Measurements from ENCODE around the gene MRPS18A.

MRPS18A gene

DNA sequence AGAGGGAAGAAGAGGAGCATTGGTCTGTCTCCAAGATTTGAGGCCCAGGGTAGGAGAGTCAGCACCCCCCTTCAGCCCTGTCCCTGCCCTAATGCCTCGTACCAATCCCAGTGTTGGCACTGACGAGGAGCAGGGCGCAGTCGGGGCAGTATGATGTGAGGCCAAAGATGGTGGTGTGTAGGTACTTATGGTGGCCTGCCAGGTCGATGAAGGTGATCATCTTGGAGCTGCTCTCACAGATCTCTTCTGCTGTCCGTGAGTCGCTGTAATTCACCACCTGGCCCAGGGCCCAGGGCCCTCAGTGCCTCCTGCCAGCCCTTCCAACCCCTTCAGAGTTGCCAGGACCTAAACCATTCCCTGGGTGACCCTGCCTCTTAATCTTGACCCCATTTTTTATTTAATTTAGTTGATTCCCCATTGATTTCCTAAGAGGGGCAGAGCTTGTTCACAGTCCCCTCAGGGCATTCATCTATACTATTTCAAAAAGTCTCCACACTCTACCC lies 62.8 kb downstream of the MRPS18A start:
- peaks cover 60 to 81% of the 10 kb centered on the region in 2 donors for H3K36me3 ChIP-seq (replicated peaks in 1 of 2; ENCODE audit: control insufficient read depth in 2 of 2, insufficient read depth in 2 of 2, low read length in 2 of 2)
- H3K4me3 ChIP-seq (ENCODE audit: low read length in 2 of 2) = peak overlapping the region in 1 of 2 donors; percentile 29
- peaks cover 7% of the 10 kb centered on the region for H3K79me1 ChIP-seq (ENCODE audit: low read depth, low read length)
- no peak overlapping the region for H4K8ac ChIP-seq (ENCODE audit: low read depth, low read length)
- no peak overlapping the region for H2AK5ac ChIP-seq (ENCODE audit: low read depth, low read length)
- H3K27me3 ChIP-seq (ENCODE audit: control insufficient read depth in 3 of 3, insufficient read depth in 3 of 3, low read depth in 1 of 3, low read length in 3 of 3) = no peaks in the 10 kb centered on the region
- no peak overlapping the region for H2BK12ac ChIP-seq (ENCODE audit: low read length)
- H3K4me2 ChIP-seq (ENCODE audit: insufficient read depth, low read length, poor library complexity, severe bottlenecking) = no peak overlapping the region
- H3K18ac ChIP-seq (ENCODE audit: low read length) = no peak overlapping the region
- no peak overlapping the region for H4K91ac ChIP-seq (ENCODE audit: low read depth, low read length, poor library complexity)
- no peak overlapping the region for H2AFZ ChIP-seq (ENCODE audit: low read length)
- peaks cover 2 to 5% of the 10 kb centered on the region in 2 donors for H3K4me1 ChIP-seq (ENCODE audit: control insufficient read depth in 2 of 2, insufficient read depth in 1 of 2, low read depth in 1 of 2, low read length in 2 of 2)
- no peak overlapping the region for H2BK15ac ChIP-seq (ENCODE audit: low read length)
- no peak for DNase-seq (ENCODE audit: low spot score)
- H2BK120ac ChIP-seq (ENCODE audit: low read depth, low read length) = no peak overlapping the region
- no CpG with 5 or more reads among the region's 7 CpGs for WGBS, 2 donors (ENCODE audit: extremely low coverage in 2 of 2, insufficient read length in 2 of 2, insufficient replicate concordance in 1 of 2)
- H3K9ac ChIP-seq (ENCODE audit: low read depth, low read length, poor library complexity) = no peak overlapping the region
- H3K14ac ChIP-seq (ENCODE audit: low read length) = no peak overlapping the region
- no peak overlapping the region for H3K27ac ChIP-seq (replicated peaks; ENCODE audit: low read length)
- no peak overlapping the region for H2BK5ac ChIP-seq (ENCODE audit: low read length)
- no peak overlapping the region for H3K4ac ChIP-seq (ENCODE audit: low read length)
- H3K9me3 ChIP-seq (replicated peaks in 1 of 2; ENCODE audit: control insufficient read depth in 2 of 2, insufficient read depth in 1 of 2, low read depth in 1 of 2, low read length in 2 of 2) = no peaks in the 10 kb centered on the region
- H3K23ac ChIP-seq (ENCODE audit: low read depth, low read length, poor library complexity) = peak overlapping the region; percentile 14

DNA sequence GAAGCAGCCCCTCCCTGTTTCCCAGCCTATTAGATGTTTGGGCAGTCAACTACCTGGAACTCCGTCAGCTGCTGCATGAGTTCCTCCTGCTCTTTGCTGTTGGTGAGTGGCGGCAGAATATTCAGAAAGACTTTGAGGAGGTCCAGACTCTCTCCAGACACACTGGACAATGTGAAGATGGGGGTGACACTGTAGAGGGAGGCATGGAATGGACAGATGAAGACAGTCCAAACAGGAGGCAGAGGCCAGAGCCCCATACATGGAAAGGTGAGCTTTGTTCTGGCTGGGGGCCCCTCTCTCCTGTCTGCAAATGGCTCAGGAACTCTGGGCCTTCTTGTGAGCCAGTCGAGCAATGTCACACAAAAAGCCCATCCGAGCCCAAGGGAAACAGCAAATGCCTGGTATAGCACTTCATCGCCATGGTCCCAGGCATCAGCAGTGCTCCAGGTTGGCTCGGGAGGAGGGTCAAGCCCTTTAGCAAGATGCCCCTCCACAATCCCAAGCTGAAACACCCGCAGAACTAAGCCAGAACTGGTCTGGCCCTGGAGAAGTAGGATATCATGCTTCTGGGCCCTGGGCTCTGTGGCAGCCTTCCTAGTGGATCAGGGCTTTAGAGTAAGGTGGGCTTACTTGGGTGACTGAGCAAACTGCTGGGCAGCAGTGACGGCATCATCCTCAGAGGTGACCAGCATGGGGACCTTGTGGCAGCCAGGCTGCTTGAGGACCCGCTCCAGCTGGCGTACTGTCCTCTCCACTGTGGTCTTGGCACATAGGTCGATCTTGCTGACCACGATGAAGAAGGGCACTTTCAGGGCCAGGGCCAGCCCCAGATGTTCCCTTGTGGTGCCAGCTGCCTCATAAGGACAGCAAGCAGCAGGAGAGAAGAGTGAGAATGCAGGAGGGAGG lies 63.5 kb downstream of the MRPS18A start:
- H3K23ac ChIP-seq (ENCODE audit: low read depth, low read length, poor library complexity) = peak overlapping the region; percentile 14
- peaks cover 60 to 88% of the 10 kb centered on the region in 2 donors for H3K36me3 ChIP-seq (replicated peaks in 1 of 2; ENCODE audit: control insufficient read depth in 2 of 2, insufficient read depth in 2 of 2, low read length in 2 of 2)
- no peak overlapping the region for H3K9ac ChIP-seq (ENCODE audit: low read depth, low read length, poor library complexity)
- H3K79me1 ChIP-seq (ENCODE audit: low read depth, low read length) = peaks cover 7% of the 10 kb centered on the region
- no peak overlapping the region for H2BK12ac ChIP-seq (ENCODE audit: low read length)
- H3K27ac ChIP-seq (replicated peaks; ENCODE audit: low read length) = no peak overlapping the region
- no peak for DNase-seq (ENCODE audit: low spot score)
- no peak overlapping the region for H3K14ac ChIP-seq (ENCODE audit: low read length)
- peaks cover 2 to 5% of the 10 kb centered on the region in 2 donors for H3K4me1 ChIP-seq (ENCODE audit: control insufficient read depth in 2 of 2, insufficient read depth in 1 of 2, low read depth in 1 of 2, low read length in 2 of 2)
- no peak overlapping the region for H2BK120ac ChIP-seq (ENCODE audit: low read depth, low read length)
- H3K9me3 ChIP-seq (replicated peaks in 1 of 2; ENCODE audit: control insufficient read depth in 2 of 2, insufficient read depth in 1 of 2, low read depth in 1 of 2, low read length in 2 of 2) = no peaks in the 10 kb centered on the region
- H2BK5ac ChIP-seq (ENCODE audit: low read length) = no peak overlapping the region
- WGBS, 2 donors (ENCODE audit: extremely low coverage in 2 of 2, insufficient read length in 2 of 2, insufficient replicate concordance in 1 of 2) = no CpG with 5 or more reads among the region's 12 CpGs
- no peak overlapping the region for H4K8ac ChIP-seq (ENCODE audit: low read depth, low read length)
- no peak overlapping the region for H3K4me2 ChIP-seq (ENCODE audit: insufficient read depth, low read length, poor library complexity, severe bottlenecking)
- no peak overlapping the region for H3K18ac ChIP-seq (ENCODE audit: low read length)
- no peak overlapping the region for H4K91ac ChIP-seq (ENCODE audit: low read depth, low read length, poor library complexity)
- H3K4me3 ChIP-seq (ENCODE audit: low read length in 2 of 2) = peak overlapping the region in 1 of 2 donors; percentile 29
- H3K4ac ChIP-seq (ENCODE audit: low read length) = no peak overlapping the region
- no peak overlapping the region for H2AFZ ChIP-seq (ENCODE audit: low read length)
- H2BK15ac ChIP-seq (ENCODE audit: low read length) = no peak overlapping the region
- no peak overlapping the region for H2AK5ac ChIP-seq (ENCODE audit: low read depth, low read length)
- no peaks in the 10 kb centered on the region for H3K27me3 ChIP-seq (ENCODE audit: control insufficient read depth in 3 of 3, insufficient read depth in 3 of 3, low read depth in 1 of 3, low read length in 3 of 3)

DNA sequence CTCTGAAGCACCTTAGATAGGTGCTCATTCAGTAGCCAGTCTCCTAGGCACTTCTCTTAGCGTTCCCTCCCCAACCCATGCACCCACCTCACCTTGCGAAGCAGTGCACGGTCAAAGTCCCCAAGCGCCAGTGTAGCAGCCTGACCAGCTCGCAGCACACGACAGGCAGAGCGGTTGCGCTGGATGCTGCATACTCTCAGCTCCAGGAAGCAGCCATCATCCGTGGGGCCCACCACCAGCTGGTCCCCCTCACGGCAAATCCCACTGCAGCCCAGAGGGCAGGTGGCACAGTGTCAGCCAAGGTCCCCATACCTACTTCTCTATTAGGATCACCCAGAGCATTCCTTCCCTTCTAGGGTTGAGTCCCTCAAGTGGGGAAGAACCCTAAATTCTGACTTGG lies 65.0 kb downstream of the MRPS18A start:
- H3K4me2 ChIP-seq (ENCODE audit: insufficient read depth, low read length, poor library complexity, severe bottlenecking) = no peak overlapping the region
- no peak overlapping the region for H3K14ac ChIP-seq (ENCODE audit: low read length)
- H3K23ac ChIP-seq (ENCODE audit: low read depth, low read length, poor library complexity) = peak overlapping the region; percentile 65
- no peak overlapping the region for H2BK5ac ChIP-seq (ENCODE audit: low read length)
- peak overlapping the region in 1 of 2 donors; percentile 65 for H3K4me3 ChIP-seq (ENCODE audit: low read length in 2 of 2)
- peaks cover 0 to 3% of the 10 kb centered on the region in 2 donors for H3K4me1 ChIP-seq (ENCODE audit: control insufficient read depth in 2 of 2, insufficient read depth in 1 of 2, low read depth in 1 of 2, low read length in 2 of 2)
- H4K8ac ChIP-seq (ENCODE audit: low read depth, low read length) = no peak overlapping the region
- H4K91ac ChIP-seq (ENCODE audit: low read depth, low read length, poor library complexity) = no peak overlapping the region
- H3K79me1 ChIP-seq (ENCODE audit: low read depth, low read length) = peaks cover 7% of the 10 kb centered on the region
- H3K9ac ChIP-seq (ENCODE audit: low read depth, low read length, poor library complexity) = peak overlapping the region; percentile 73
- H2BK120ac ChIP-seq (ENCODE audit: low read depth, low read length) = no peak overlapping the region
- H2BK15ac ChIP-seq (ENCODE audit: low read length) = no peak overlapping the region
- no peaks in the 10 kb centered on the region for H3K9me3 ChIP-seq (replicated peaks in 1 of 2; ENCODE audit: control insufficient read depth in 2 of 2, insufficient read depth in 1 of 2, low read depth in 1 of 2, low read length in 2 of 2)
- DNase-seq (ENCODE audit: low spot score) = no peak
- peaks cover 60 to 98% of the 10 kb centered on the region in 2 donors for H3K36me3 ChIP-seq (replicated peaks in 1 of 2; ENCODE audit: control insufficient read depth in 2 of 2, insufficient read depth in 2 of 2, low read length in 2 of 2)
- no peaks in the 10 kb centered on the region for H3K27me3 ChIP-seq (ENCODE audit: control insufficient read depth in 3 of 3, insufficient read depth in 3 of 3, low read depth in 1 of 3, low read length in 3 of 3)
- WGBS, 2 donors (ENCODE audit: extremely low coverage in 2 of 2, insufficient read length in 2 of 2, insufficient replicate concordance in 1 of 2) = no CpG with 5 or more reads among the region's 10 CpGs
- no peak overlapping the region for H3K27ac ChIP-seq (replicated peaks; ENCODE audit: low read length)
- no peak overlapping the region for H2BK12ac ChIP-seq (ENCODE audit: low read length)
- no peak overlapping the region for H2AFZ ChIP-seq (ENCODE audit: low read length)
- no peak overlapping the region for H3K18ac ChIP-seq (ENCODE audit: low read length)
- no peak overlapping the region for H3K4ac ChIP-seq (ENCODE audit: low read length)
- no peak overlapping the region for H2AK5ac ChIP-seq (ENCODE audit: low read depth, low read length)

DNA sequence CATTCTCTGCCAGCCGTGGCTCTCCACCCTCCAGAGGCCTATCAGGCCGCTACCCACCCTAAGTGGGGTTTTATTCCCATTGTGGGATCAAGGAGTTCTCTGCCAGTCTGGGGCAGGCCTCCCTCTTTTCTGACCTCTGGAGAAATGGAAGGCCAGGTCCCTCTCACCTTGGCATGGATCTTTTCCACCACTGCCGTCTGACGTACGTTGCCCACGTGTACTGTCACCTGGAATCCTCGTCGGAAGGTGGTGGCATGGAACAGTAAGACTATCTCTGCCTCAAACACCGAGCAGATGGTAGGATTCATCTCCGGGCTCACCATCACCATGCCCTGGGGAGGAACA lies 65.8 kb downstream of the MRPS18A start:
- H2AFZ ChIP-seq (ENCODE audit: low read length) = no peak overlapping the region
- H3K36me3 ChIP-seq (replicated peaks in 1 of 2; ENCODE audit: control insufficient read depth in 2 of 2, insufficient read depth in 2 of 2, low read length in 2 of 2) = peaks cover 54 to 97% of the 10 kb centered on the region in 2 donors
- no peak overlapping the region for H3K27ac ChIP-seq (replicated peaks; ENCODE audit: low read length)
- no peak overlapping the region for H2BK12ac ChIP-seq (ENCODE audit: low read length)
- no peak overlapping the region for H3K4me3 ChIP-seq (ENCODE audit: low read length in 2 of 2)
- DNase-seq (ENCODE audit: low spot score) = no peak
- no peak overlapping the region for H2AK5ac ChIP-seq (ENCODE audit: low read depth, low read length)
- H3K9me3 ChIP-seq (replicated peaks in 1 of 2; ENCODE audit: control insufficient read depth in 2 of 2, insufficient read depth in 1 of 2, low read depth in 1 of 2, low read length in 2 of 2) = no peaks in the 10 kb centered on the region
- no peak overlapping the region for H2BK5ac ChIP-seq (ENCODE audit: low read length)
- H2BK15ac ChIP-seq (ENCODE audit: low read length) = no peak overlapping the region
- no peak overlapping the region for H4K8ac ChIP-seq (ENCODE audit: low read depth, low read length)
- no peak overlapping the region for H3K14ac ChIP-seq (ENCODE audit: low read length)
- H3K4me2 ChIP-seq (ENCODE audit: insufficient read depth, low read length, poor library complexity, severe bottlenecking) = no peak overlapping the region
- H3K27me3 ChIP-seq (ENCODE audit: control insufficient read depth in 3 of 3, insufficient read depth in 3 of 3, low read depth in 1 of 3, low read length in 3 of 3) = no peaks in the 10 kb centered on the region
- WGBS, 2 donors (ENCODE audit: extremely low coverage in 2 of 2, insufficient read length in 2 of 2, insufficient replicate concordance in 1 of 2) = no CpG with 5 or more reads among the region's 10 CpGs
- H3K4me1 ChIP-seq (ENCODE audit: control insufficient read depth in 2 of 2, insufficient read depth in 1 of 2, low read depth in 1 of 2, low read length in 2 of 2) = no peaks in the 10 kb centered on the region
- peaks cover 5% of the 10 kb centered on the region for H3K79me1 ChIP-seq (ENCODE audit: low read depth, low read length)
- no peak overlapping the region for H3K4ac ChIP-seq (ENCODE audit: low read length)
- H4K91ac ChIP-seq (ENCODE audit: low read depth, low read length, poor library complexity) = no peak overlapping the region
- no peak overlapping the region for H3K9ac ChIP-seq (ENCODE audit: low read depth, low read length, poor library complexity)
- H2BK120ac ChIP-seq (ENCODE audit: low read depth, low read length) = no peak overlapping the region
- no peak overlapping the region for H3K23ac ChIP-seq (ENCODE audit: low read depth, low read length, poor library complexity)
- H3K18ac ChIP-seq (ENCODE audit: low read length) = no peak overlapping the region

Data from neuronal stem cell (in vitro differentiated cells).